HG03135 (cell line): ENCODE results near the gene C16orf89.

Experiments used
- ATAC-seq: cut with Tn5 transposase; IDR thresholded peaks from one replicate; pipeline ENCODE4 v1.9.1; 2021; ENCODE audit warnings: mild to moderate bottlenecking, moderate library complexity; ENCODE audit not compliant: unreplicated experiment

Gene C16orf89

DNA sequence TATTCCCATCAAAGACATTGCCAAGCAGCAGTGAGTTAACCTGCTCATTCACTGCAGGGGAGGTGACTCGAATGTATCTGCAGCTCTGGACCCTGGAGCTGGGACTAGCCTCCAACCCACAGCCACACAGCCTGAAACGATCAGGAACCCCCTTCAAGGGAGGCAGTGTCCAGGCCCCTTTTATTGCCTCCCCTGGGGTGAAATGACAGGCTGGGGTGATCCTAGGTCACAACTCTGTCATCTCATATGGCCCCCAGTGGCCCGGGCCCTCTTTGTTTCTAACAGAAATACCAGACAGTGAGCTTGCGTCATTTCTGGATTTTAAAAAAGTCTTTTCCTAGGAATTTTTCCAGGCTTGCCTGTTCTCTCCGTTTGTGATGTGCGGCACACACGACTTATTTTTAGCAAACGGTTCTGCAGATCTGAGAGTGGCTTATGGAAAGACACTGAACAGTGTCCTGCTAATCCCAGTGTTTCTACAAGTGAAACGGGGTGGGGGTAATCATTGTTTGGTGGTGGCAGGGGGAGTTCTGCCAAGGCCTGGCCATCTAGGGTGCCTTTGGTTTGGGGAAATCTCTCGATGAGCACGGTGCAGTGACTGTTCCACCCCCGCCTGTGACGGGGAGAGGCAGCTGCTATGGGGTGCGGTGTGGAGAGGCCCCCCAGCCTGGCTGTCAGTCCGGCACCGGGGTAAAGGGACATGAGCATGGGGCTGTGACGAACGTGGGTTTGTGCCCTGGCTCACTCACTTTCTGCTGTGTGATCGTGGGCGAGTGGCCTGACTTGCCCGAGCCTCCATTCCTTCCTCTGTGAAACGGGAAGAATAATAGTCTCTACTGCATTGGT lies 59.2 kb downstream of the C16orf89 start:
- ATAC-seq = no peak

DNA sequence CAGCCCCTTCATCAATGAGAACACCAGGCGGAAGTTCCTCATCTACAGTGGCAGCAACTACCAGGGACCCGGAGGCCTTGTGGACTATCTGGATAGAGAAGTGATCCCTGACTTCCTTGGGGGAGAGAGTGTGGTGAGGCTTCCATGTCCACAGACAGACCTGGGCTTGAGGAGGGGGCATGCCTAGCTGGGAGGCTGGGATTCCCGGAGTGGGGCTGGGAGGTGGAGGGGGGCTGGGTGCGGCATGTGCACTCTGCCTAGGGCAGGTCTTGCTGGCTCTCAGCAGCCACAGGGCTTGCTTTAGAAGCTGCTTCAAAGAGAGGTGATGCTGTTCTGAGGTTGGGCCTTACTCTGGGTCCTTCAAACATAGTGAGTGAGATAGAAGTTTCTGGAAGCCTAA lies 59.8 kb downstream of the C16orf89 start:
- ATAC-seq = no peak

DNA sequence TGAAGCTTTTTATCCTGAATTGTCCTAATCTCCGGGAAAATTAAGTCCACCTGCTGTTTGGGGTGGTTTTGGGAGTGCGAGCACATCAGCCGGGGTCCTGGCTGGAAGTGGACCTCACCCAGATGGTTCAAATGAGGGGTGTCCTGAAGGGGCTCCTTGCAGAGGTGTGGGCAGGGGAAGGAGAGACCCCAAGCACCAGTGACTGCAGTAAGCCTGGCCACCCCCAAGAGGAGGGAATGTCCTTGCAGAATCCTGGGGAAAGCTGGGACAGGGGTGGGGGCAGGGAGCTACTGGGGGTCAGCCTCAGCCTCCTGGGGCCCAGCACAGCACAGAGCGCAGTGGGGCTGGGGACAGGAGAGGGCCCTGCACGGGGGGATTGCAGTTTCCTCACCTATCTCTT lies 61.4 kb downstream of the C16orf89 start:
- ATAC-seq = no peak

DNA sequence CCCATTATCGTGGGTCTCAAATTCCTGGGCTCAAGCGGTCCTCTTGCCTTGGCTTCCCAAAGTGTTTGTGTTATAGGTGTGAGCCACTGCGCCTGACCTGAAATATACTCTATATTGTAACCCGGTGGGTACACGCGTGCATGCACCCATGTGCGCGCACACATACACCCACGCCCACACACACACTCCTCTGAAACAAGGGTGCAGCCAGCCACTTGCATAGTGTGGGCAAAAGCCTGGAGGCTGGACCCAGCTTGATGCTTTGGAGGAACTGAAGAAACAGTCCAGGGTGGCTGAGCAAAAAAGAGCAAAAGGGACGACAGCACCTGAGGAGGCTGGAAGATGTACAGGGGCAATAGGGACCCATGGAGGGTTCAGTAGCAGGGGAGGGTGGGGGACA lies 61.9 kb downstream of the C16orf89 start:
- no peak for ATAC-seq

DNA sequence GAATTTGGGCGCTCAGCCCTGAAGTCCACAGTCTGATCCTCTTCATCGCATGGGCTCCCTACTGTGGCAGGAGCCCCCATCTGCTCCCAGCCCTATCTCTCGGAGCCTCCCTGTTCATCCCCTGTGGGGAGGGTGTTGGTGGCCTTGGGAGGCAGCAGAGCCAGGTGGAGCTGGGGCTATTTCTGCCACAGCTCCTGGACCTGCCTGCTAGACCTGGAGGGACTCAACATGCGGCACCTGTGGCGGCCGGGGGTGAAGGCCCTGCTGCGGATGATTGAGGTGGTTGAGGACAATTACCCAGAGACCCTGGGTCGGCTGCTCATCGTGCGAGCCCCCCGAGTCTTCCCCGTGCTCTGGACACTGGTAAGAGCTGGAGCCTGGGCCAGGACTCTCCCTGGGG lies 62.5 kb downstream of the C16orf89 start:
- ATAC-seq = no peak

DNA sequence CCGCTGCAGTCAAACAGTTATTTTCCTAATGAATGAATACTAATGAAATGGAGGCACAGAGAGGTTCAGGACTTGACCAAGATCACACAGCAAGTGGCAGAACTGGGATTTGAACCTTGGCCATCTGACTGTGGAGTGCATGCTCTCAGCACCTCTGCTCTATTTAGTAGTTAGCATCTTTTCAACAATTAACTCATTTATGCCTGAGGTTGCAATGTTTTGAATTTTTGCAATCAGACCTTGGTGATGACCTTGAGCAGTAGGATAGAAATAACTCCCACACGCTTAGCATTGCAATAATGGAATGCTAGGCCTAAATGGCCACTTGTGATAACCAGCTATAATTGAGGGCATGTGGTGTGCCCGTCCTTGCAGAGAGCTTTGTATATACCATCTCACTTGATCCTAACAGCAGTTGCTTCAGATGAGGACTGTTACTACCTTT lies 63.0 kb downstream of the C16orf89 start:
- no peak for ATAC-seq

DNA sequence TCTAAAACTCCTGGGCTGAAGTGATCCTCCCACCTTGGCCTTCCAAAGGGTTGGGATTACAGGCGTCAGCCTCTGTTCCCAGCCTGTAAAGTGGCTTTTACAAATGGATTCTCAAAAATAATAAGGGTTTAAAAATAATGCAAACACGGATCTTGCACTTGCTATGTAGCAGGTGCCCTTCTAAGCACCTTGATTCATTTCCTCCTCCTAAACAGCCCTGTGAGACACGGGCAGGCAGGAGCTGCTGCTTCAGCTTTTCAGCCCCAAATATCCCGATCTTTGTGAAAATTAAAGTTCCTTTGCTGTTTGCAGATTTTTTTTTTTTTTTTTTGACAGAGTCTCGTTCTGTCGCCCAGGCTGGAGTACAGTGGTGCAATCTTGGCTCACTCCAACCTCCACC lies 63.8 kb downstream of the C16orf89 start:
- ATAC-seq = no peak

DNA sequence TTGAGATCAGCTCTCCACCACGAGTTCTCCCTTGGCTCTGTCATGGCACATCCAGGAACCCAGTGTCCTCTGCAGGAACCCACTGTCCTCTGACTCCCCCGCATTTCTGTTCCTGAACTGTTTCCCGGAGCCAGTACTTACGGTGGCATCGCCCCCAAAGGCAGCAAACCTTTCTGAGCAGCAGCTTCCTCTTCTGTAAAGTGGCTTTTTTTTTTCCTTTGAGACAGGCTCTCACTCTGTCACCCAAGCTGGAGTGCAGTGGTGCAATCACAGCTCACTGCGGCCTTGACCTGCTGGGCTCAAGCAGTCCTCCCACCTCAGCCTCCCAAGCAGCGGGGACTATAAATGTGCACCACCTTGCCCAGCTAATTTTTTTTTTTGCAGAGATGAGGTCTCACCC lies 64.2 kb downstream of the C16orf89 start:
- ATAC-seq = no peak

DNA sequence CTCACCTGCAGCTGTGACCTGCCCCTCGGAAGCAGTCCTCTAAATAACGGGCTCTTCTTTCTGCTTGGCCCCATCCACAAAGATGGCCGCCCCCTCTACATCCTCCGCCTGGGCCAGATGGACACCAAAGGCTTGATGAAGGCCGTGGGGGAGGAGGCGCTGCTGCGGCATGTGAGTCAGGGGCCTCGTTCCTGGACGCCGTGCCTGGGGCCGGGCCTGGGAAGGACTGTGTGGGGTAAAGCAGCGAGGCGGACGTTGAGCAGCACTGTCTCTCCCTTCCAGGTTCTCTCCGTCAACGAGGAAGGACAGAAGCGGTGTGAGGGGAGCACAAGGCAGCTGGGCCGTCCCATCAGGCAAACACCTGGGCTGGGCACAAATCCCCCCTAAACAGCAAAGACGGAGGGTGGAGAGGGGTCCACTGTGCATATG lies 65.2 kb downstream of the C16orf89 start:
- ATAC-seq = no peak

DNA sequence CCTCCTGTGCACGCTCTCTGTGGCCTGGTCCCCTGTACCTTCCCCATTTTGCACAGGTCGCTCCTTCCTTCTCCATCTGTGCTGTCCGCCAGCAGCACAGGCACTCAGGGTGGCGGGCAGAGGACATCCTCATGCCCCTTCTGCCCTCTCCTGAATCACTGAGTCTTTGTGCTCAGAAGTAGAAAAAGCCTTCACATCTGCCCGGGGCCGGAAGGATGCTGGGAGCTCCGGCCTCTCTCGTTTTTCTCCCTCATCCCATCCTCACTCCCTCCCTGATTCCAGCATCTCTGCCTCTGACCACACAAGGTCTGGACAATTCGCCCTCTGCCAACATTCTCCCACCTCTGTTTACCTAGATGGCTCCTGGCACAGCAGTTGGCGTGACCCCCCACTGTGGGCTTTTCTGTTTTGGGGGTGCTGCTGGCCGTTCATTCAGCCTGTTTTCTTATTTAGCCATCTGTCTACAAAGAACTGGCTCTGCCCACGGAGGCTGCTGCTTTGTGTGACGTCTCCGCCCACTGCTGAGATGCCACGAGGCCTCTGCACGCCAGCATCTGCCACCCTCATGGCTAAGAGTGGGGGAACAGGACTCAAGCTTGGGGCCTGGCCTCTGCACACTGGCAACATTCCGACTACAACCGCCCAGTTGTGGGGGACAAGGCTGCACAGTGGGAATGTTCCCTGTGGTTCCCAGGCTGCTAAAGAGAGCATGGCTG lies 70.9 kb downstream of the C16orf89 start:
- ATAC-seq = no peak
